Body of pancreas (tissue), 4 donors: ENCODE data around the gene TM9SF1.
"Not testable (repeated sequence)": the region's sequence is repeated elsewhere in the genome, so short reads cannot be mapped to it uniquely, and the experiment has no call there.

Experiments
- CTCF ChIP-seq, 7 experiments: fragments of 450-650 bp in 4 of 7; fragments of 200-600 bp in 3 of 7; sonication (generic) in 3 of 7; IDR thresholded peaks; one replicate each; pipeline ENCODE4 v1.5.1; 2016 to 2019; ENCODE audit warnings: antibody characterized with exemption in 7 of 7
- POLR2A ChIP-seq, 3 donors: fragments of 450-650 bp; IDR thresholded peaks; one replicate each; pipeline ENCODE4 v1.6.1; 2016; ENCODE audit warnings: antibody characterized with exemption in 3 of 3, mild to moderate bottlenecking in 2 of 3

- not testable (repeated sequence) for TF ChIP-seq POLR2A, CTCF (IDR thresholded peaks at IDR 0.05)
Observed at GRCh38 chr14:24222987-24223386, 27.7 kb upstream of the TM9SF1 start.
